HG03045 (cell line): ENCODE results near the gene CGB8.
"Not testable (repeated sequence)": the region's sequence is repeated elsewhere in the genome, so short reads cannot be mapped to it uniquely, and the experiment has no call there.

Source experiments
- ATAC-seq: cut with Tn5 transposase; IDR thresholded peaks from one replicate; pipeline ENCODE4 v1.9.1; 2021; ENCODE audit warnings: mild to moderate bottlenecking, moderate library complexity; ENCODE audit not compliant: unreplicated experiment

CGB8 gene

DNA sequence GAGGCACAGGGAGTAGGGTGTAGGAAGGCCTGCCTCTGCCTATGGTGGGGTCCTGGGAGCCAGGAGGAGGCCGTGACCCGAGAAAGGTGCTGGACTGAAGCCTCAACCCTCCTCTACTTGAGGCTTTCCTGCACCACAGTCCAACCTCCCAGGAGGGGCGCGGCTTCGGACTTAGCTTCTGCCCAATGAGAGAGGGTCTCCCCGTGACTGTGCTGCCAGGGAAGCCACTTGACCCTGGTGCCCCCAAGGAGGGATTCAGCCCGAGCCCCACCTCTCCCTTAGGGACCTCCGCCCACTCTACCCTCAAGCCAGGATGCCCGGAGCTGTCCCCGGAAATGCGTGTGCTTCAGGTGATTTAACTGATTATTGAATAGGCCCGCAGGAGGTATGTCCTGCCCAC, at the start of gene CGB8:
CGB8 (minus strand) TSS at position 101 of the 400 bp plus-strand sequence. CDS start 372 bp downstream, outside the sequence.
- ATAC-seq = not testable (repeated sequence)

DNA sequence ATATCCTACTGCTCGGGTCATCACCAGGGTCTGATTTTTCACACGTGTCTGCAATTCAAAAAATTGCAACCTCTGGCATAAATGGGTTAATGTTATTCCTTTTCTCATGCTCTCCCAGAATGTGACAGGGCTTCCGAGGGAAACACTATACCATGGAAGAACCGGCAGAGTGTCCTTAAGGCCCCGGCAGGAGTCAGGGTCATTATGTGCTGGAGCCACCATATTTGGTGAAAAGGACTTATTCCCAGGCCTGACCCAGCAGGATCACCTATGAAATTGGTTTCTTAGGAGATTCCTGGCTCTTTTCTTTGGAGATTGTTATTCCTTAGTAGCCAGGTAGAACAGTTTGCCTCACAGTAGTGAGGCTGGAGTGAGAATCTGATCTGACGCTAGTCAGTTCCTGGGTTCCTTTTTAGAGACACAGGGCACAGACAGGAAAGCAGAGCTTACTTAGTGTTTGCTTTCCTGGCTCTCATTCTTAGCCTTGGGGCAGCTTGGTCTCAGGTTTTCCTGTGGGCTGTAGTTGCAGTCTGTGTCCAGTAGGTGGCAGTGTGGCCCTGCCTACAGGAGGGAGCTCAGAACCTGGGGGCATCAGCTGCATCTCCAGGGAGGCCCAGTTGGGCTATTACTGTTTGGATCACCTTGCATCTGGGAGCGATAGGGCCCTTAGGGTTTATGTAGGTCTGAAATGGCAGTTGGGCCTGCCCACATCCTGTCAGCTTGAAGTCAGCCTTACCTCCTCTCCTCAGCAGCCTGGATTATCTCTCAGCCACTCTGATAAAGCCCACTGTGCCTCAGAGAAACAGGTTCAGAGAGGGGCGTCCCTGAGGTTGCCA, 48.8 kb upstream of the CGB8 start:
- ATAC-seq = no peak

GRCh38 chr19:49094505-49095482, 45.9 kb upstream of the CGB8 start:
- no peak for ATAC-seq

GRCh38 chr19:49092686-49093085, 43.8 kb upstream of the CGB8 start:
- ATAC-seq = no peak

- no peak for ATAC-seq
These were observed 42.6 kb upstream of the CGB8 start for GRCh38 chr19:49091391-49092038.

DNA sequence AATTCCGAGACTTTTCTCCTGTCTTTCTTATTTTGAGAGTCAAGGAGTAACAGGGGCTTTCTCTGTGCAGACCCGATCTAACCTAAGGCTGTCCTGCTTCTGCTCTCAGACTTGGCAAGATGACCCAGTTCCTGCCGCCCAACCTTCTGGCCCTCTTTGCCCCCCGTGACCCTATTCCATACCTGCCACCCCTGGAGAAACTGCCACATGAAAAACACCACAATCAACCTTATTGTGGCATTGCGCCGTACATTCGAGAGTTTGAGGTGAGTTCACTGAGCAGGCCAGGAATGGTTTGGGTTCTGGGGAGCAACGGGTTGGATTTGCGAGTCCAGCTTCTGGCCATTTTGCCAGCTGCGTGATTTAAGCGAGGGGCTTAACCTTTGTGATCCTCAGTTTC, 37.4 kb upstream of the CGB8 start:
- ATAC-seq = no peak

DNA sequence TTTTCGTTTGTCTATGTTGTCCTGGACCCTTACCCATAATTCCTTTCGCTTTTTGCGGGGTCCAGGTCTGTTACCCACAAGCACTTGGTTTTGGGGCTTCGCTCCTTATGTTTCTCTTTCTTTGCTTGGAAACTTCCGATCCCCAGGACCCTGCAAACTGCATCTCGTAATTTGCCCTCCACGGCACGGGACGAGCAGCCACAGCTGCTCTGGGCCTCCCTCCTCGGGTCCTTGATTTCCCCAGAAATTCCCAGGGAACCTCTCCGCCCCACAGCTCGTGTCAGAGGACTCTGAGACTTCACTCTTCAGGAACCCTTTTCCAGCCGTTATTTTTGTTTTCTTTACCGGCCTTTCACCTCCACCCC, 36.9 kb upstream of the CGB8 start:
- no peak for ATAC-seq

DNA sequence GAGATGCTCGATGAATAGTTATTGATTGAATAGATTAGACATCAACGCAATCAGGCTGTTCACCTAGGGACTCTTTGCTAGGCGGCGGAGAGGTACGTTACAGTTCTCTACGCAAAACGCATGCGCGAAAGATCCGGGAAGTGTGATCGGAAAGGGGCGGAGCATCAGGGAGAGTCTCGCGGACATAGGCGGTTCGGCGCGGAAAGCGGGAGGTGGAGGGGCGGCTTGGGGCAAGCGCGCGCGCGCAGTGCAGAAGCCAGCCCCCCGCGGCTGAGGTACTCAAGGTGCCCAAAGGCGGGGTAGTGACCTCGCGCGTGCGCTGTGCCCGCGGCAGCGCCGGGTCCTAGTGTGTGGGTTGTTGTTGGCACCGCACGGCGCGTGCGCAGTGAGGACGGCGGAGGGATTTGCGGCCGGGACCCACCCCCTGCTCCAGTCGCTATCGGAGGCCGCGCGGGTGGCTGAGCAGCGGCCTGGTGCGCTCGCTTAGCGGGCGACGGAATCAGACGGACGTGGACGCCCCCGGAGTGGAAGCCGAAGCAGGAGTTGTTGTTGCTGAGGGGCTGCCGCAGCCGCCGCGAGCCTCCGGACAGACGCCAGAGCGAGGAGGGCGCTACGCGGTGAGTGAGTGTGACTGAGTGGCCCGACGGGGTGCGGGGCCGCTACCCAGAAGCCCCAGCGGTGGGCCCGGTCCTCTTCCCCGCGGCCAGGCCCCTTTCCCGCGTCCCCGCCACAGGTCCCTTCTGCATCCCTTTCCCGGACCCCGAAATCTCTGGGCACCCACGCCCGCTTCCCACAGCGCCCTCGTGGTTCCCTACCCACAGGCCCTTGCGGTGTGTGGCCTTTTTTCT, 36.3 kb upstream of the CGB8 start, which contains the start of gene SNRNP70:
SNRNP70 (plus strand) TSS at position 432 of the 848 bp plus-strand sequence. CDS start 964 bp downstream, outside the sequence.
- peak; percentile 85 for ATAC-seq

- no peak for ATAC-seq
These were observed 35.5 kb upstream of the CGB8 start for GRCh38 chr19:49084206-49085019.

DNA sequence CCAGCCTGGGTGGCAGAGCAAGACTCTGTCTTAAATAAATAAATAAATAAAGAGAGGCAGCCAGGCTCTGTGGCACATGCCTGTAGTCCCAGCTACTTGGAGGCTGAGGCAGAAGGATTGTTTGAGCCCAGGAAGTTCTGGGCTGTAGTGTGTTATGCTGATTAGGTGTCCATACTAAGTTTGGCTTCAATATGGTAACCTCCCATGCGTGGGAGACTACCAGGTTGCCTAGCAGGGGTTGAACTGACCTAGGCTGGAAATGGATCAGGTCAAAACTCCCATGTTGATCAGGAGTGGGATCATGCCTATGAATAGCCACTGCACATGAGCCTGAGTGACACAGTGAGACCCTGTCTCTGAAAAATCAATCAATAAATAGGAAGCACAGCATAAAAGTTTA, 32.4 kb upstream of the CGB8 start:
- no peak for ATAC-seq

DNA sequence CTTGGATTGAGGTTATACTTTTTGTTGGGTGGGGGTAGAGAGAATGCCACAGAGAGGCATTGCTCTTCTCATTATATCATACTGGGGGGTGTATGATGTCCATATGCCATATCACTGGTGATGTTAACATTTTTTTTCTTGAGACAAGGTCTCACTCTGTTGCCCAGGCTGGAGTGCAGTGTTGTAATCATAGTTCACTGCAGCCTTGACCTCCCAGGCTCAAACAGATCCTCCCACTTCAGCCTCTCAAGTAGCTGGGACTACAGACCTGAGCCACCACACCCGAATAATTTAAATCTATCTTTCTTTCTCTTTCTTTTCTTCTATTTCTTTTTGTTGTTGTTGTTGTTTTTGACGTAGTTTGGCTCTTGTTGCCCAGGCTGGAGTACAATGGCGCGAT, 31.5 kb upstream of the CGB8 start:
- ATAC-seq = no peak

DNA sequence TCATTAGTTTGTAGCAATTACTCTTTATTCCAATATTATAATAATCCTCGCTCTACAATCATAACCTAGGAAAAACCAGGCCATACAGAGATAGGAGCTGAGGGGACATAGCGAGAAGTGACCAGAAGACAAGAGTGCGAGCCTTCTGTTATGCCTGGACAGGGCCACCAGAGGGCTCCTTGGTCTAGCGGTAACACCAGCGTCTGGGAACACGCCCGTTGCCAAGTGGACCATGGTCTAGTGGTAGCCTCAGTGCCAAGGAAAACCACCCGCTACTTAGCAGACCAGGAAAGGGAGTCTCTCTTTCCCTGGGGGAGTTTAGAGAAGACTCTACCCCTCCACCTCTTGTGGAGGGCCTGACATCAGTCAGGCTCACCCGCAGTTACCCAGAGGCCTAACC, 26.0 kb upstream of the CGB8 start:
- not testable (repeated sequence) for ATAC-seq

GRCh38 chr19:49073514-49074378, 24.8 kb upstream of the CGB8 start:
- ATAC-seq = no peak

GRCh38 chr19:49071860-49072547, 23.1 kb upstream of the CGB8 start:
- no peak for ATAC-seq

DNA sequence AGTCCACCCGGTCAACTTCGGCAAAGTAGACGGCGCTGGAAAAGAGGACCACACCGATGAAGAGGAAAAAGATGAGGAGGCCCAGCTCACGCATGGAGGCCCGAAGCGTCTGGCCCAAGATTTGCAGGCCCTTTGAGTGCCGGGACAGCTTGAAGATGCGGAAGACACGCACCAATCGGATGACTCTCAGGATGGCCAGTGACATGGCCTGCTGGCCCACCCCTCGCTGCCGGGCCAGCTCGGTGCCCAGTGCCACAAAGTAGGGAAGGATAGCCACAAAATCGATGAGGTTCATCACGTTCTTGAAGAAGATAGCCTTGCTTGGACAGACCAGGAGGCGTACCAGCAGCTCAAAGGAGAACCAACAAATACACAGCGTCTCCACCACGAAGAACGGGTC, 21.5 kb upstream of the CGB8 start:
- no peak for ATAC-seq

DNA sequence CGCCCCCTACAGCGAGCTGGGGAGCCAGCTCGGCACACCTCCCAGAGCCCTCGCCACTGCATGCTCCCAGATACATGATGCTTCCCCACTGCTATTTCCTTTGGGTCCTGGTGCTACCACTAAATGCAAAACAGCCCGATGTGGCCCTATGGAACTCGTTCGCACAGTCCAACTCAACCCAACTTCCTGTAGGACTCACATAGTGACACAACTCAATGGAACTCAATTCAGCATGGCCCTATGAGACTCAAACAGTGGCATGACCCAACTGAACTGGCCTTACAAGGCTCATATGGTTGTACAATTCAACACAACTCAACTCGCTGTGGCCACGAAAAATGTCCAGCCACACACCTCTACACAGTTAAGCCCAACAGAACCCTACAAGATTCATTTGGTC, 20.1 kb upstream of the CGB8 start:
- no peak for ATAC-seq

DNA sequence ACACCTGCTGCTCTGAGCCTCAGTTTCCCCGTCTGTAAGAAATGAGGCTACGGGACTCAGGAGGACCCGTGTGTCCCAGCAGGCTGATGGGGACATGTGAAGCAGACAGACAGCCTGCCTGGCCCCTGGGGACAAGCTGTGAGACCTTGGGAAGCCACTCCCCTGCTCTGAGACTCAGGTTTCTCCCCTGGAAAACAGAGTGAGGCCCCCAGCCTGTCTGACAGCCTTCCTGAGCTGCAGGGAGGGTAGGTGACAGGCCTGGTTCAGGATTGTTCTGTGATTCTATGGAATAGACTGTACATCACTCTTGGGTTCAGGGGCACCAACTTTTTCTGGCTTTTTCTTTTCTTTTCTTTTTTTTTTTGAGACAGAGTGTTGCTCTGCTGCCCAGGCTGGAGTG, 18.6 kb upstream of the CGB8 start:
- ATAC-seq = no peak
